ENCODE results near the gene TUBA8.
"Not testable (repeated sequence)": the region's sequence is repeated elsewhere in the genome, so short reads cannot be mapped to it uniquely, and the experiment has no call there.

The TUBA8 gene

DNA sequence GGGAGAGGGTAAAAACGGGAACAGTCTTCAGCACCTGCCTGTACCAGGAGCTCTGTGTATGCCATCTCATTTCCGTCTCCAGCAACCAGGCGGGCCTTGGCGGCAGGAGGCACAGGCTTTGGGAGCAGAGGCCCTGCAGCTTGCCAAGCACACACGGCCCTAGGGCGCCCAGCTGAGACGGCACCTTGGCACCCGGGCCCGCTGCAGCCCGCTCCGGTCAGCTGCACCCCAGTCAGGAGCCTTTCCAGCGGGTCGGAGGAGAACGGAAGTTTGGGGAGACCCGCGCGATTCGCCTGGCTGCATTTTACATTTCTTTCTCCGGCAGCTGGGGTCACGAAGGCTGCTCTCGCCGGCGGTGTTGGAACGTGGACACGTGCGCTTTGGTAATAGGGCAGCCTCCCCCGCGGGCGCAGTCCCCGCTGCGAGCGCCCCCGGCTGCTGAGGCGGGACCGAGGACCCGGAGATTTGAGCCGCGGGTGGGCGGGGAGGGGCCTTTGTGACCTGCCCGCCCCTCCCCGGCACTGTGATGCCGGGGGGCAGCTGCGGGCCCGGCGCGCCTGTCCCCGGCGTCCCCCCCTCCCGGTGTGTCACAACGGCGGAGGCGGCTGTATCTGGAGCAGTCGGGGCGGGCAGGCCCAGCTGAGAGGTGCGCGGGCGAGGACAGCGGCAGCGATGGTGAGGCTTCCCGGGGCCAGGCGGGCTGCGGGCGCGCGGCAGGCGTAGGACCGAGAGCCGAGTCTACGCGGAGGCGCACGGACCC, at the start of gene TUBA8:
Gene TUBA8, plus strand, starts transcription at position 616 of the 760 bp plus-strand sequence. Its CDS starts 57 bp downstream, at position 673.
- H3K4me3 ChIP-seq: peak within 1 kb of the TSS; percentile 15
- no peaks in the 10 kb centered on the region for H3K27me3 ChIP-seq (ENCODE audit: low read depth)
- H3K4me1 ChIP-seq: no peaks in the 10 kb centered on the region
- H3K9me3 ChIP-seq: no peaks in the 10 kb centered on the region
- peak in 1 of 2 experiments; percentile 48 for DNase-seq (ENCODE audit: low spot score in 2 of 2)
- in situ Hi-C loops (cut with MboI; ENCODE audit: low sequenced_read_pairs): no loop called here
- H3K36me3 ChIP-seq (replicated peaks): no peaks in the 10 kb centered on the region

- no peaks in the 10 kb centered on the region for H3K36me3 ChIP-seq (replicated peaks)
- no peaks in the 10 kb centered on the region for H3K9me3 ChIP-seq
- no peaks in the 10 kb centered on the region for H3K4me1 ChIP-seq
- DNase-seq (ENCODE audit: low spot score in 2 of 2): no peak
- H3K4me3 ChIP-seq: no peak overlapping the region
- H3K27me3 ChIP-seq (ENCODE audit: low read depth): peaks cover 24% of the 10 kb centered on the region
- in situ Hi-C loops (cut with MboI; ENCODE audit: low sequenced_read_pairs): loop anchor here (5.0 kb wide), 1 partner anchor 35 kb away; no protein-coding TSS in a partner anchor
These were observed 48.2 kb upstream of the TUBA8 start for GRCh38 chr22:18062421-18062820.

DNA sequence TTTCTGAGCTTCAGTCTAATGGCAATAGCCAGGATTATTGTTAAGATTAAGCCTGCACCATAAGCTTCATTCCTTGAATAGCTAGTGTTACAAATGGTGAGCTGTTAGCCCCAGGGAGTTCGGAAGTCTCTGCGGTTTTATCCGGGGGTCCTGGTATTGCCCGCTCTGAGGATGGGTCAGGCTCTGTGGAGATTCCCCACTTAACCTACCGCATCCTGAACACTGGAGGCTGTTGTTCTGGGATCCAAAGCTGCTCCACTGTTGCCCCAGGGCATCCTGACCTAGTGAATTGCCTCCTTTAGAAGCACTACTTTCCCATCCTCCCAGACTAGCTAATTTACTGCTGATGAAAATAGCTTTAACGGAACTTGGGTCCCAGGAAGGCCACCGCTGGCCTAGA, 47.3 kb upstream of the TUBA8 start:
- H3K4me1 ChIP-seq: no peaks in the 10 kb centered on the region
- H3K4me3 ChIP-seq: no peak overlapping the region
- no peaks in the 10 kb centered on the region for H3K9me3 ChIP-seq
- DNase-seq (ENCODE audit: low spot score in 2 of 2): no peak
- peaks cover 32% of the 10 kb centered on the region for H3K27me3 ChIP-seq (ENCODE audit: low read depth)
- no peaks in the 10 kb centered on the region for H3K36me3 ChIP-seq (replicated peaks)
- in situ Hi-C loops (cut with MboI; ENCODE audit: low sequenced_read_pairs): loop anchor here (5.0 kb wide), 1 partner anchor 36 kb away; no protein-coding TSS in a partner anchor

- DNase-seq (ENCODE audit: low spot score in 2 of 2); H3K4me1 ChIP-seq; H3K4me3 ChIP-seq; H3K36me3 ChIP-seq (replicated peaks); H3K9me3 ChIP-seq: not testable (repeated sequence)
- H3K27me3 ChIP-seq (ENCODE audit: low read depth): peaks cover 34% of the 10 kb centered on the region
- in situ Hi-C loops (cut with MboI; ENCODE audit: low sequenced_read_pairs): loop anchor here (5.0 kb wide), 1 partner anchor 36 kb away; no protein-coding TSS in a partner anchor
These were observed 46.9 kb upstream of the TUBA8 start for GRCh38 chr22:18063715-18064114.

GRCh38 chr22:18064636-18065035, 46.0 kb upstream of the TUBA8 start:
- H3K36me3 ChIP-seq (replicated peaks): no peaks in the 10 kb centered on the region
- in situ Hi-C loops (cut with MboI; ENCODE audit: low sequenced_read_pairs): loop anchor here (5.0 kb wide), 2 partner anchors 37 to 232 kb away; no protein-coding TSS in a partner anchor
- no peak overlapping the region for H3K4me3 ChIP-seq
- no peak for DNase-seq (ENCODE audit: low spot score in 2 of 2)
- peaks cover 39% of the 10 kb centered on the region for H3K27me3 ChIP-seq (ENCODE audit: low read depth)
- no peaks in the 10 kb centered on the region for H3K4me1 ChIP-seq
- H3K9me3 ChIP-seq: no peaks in the 10 kb centered on the region

GRCh38 chr22:18065256-18065655, 45.4 kb upstream of the TUBA8 start:
- peaks cover 42% of the 10 kb centered on the region for H3K27me3 ChIP-seq (ENCODE audit: low read depth)
- H3K36me3 ChIP-seq (replicated peaks): no peaks in the 10 kb centered on the region
- H3K4me1 ChIP-seq: no peaks in the 10 kb centered on the region
- no peak overlapping the region for H3K4me3 ChIP-seq
- no peaks in the 10 kb centered on the region for H3K9me3 ChIP-seq
- DNase-seq (ENCODE audit: low spot score in 2 of 2): no peak
- in situ Hi-C loops (cut with MboI; ENCODE audit: low sequenced_read_pairs): loop anchor here (5.0 kb wide), 1 partner anchor 233 kb away; no protein-coding TSS in a partner anchor

- in situ Hi-C loops (cut with MboI; ENCODE audit: low sequenced_read_pairs): loop anchor here (5.0 kb wide), 1 partner anchor 234 kb away; no protein-coding TSS in a partner anchor
- H3K9me3 ChIP-seq: no peaks in the 10 kb centered on the region
- no peaks in the 10 kb centered on the region for H3K4me1 ChIP-seq
- no peak for DNase-seq (ENCODE audit: low spot score in 2 of 2)
- H3K36me3 ChIP-seq (replicated peaks): no peaks in the 10 kb centered on the region
- H3K4me3 ChIP-seq: no peak overlapping the region
- H3K27me3 ChIP-seq (ENCODE audit: low read depth): peaks cover 45% of the 10 kb centered on the region
These were observed 44.3 kb upstream of the TUBA8 start for GRCh38 chr22:18066181-18066859.

- Histone ChIP-seq H3K36me3 (replicated peaks) (no peaks in the 10 kb centered on the region), H3K4me1 (no peaks in the 10 kb centered on the region), H3K4me3 (no peak overlapping the region), H3K9me3 (no peaks in the 10 kb centered on the region), H3K27me3 (ENCODE audit: low read depth) (peaks cover 45% of the 10 kb centered on the region)
- in situ Hi-C loops (cut with MboI; ENCODE audit: low sequenced_read_pairs): loop anchor here (5.0 kb wide), 1 partner anchor 235 kb away; no protein-coding TSS in a partner anchor
- no peak for DNase-seq (ENCODE audit: low spot score in 2 of 2)
These were observed 43.5 kb upstream of the TUBA8 start for GRCh38 chr22:18067121-18067520.

- H3K27me3 ChIP-seq (ENCODE audit: low read depth): peaks cover 45% of the 10 kb centered on the region
- no peaks in the 10 kb centered on the region for H3K9me3 ChIP-seq
- no peaks in the 10 kb centered on the region for H3K4me1 ChIP-seq
- no peak overlapping the region for H3K4me3 ChIP-seq
- no peaks in the 10 kb centered on the region for H3K36me3 ChIP-seq (replicated peaks)
- in situ Hi-C loops (cut with MboI; ENCODE audit: low sequenced_read_pairs): loop anchor here (5.0 kb wide), 1 partner anchor 235 kb away; no protein-coding TSS in a partner anchor
- DNase-seq (ENCODE audit: low spot score in 2 of 2): no peak
These were observed 42.9 kb upstream of the TUBA8 start for GRCh38 chr22:18067548-18068341.

DNA sequence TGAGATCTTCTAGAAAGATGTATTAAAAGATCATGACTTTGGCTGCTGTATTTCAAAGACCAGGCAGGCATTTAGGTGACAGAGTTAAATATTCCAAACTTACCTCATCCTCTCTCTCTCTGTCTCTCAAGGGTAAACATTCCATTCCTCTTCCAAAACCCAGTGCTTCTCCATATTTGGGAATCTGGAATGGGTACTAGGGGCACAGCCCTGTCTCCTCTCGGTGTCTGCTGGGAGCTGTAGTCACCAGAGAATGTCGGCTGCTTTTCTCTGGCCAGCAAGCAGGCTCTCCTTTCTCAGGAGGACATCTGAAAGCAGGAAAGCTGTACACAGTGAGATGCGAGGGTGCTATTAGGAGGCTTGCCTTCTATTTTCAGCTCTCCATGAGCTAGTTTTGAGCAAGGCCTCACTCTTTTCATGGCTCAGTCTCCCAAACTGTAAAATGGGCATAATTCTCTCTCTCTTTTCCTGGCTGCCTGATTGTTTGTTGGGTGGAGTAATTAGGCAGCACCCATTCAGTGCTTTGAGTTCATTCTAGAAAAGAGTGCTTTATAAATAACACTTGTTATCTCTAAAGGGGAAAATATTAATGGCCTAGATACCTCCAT, 42.1 kb upstream of the TUBA8 start:
- Histone ChIP-seq H3K27me3 (ENCODE audit: low read depth) (peaks cover 45% of the 10 kb centered on the region), H3K4me3 (no peak overlapping the region), H3K36me3 (replicated peaks) (no peaks in the 10 kb centered on the region), H3K9me3 (no peaks in the 10 kb centered on the region), H3K4me1 (no peaks in the 10 kb centered on the region)
- in situ Hi-C loops (cut with MboI; ENCODE audit: low sequenced_read_pairs): loop anchor here (5.0 kb wide), 1 partner anchor 236 kb away; no protein-coding TSS in a partner anchor
- no peak for DNase-seq (ENCODE audit: low spot score in 2 of 2)

- H3K27me3 ChIP-seq (ENCODE audit: low read depth): peaks cover 45% of the 10 kb centered on the region
- H3K36me3 ChIP-seq (replicated peaks): no peaks in the 10 kb centered on the region
- no peak overlapping the region for H3K4me3 ChIP-seq
- H3K9me3 ChIP-seq: no peaks in the 10 kb centered on the region
- H3K4me1 ChIP-seq: no peaks in the 10 kb centered on the region
- in situ Hi-C loops (cut with MboI; ENCODE audit: low sequenced_read_pairs): loop anchor here (5.0 kb wide), 1 partner anchor 237 kb away; no protein-coding TSS in a partner anchor
- DNase-seq (ENCODE audit: low spot score in 2 of 2): no peak
These were observed 41.6 kb upstream of the TUBA8 start for GRCh38 chr22:18069041-18069440.

GRCh38 chr22:18070041-18070440, 40.6 kb upstream of the TUBA8 start:
- Histone ChIP-seq H3K9me3 (no peaks in the 10 kb centered on the region), H3K4me3 (no peak overlapping the region), H3K27me3 (ENCODE audit: low read depth) (peaks cover 42% of the 10 kb centered on the region), H3K36me3 (replicated peaks) (no peaks in the 10 kb centered on the region), H3K4me1 (no peaks in the 10 kb centered on the region)
- DNase-seq (ENCODE audit: low spot score in 2 of 2): no peak
- in situ Hi-C loops (cut with MboI; ENCODE audit: low sequenced_read_pairs): loop anchor here (5.0 kb wide), 1 partner anchor 328 kb away; no protein-coding TSS in a partner anchor

Data from HAP-1 (cell line).